Transverse colon (tissue), 3 donors: ENCODE results near the gene ERCC6L.

ENCODE experiments used
- EP300 ChIP-seq: sonication (generic); formaldehyde crosslinking; IDR thresholded peaks from one replicate; pipeline ENCODE4 v1.6.1; 2017; ENCODE audit warnings: antibody characterized with exemption, low read depth
- TF ChIP-seq, protein P1 (sequence below), 5 experiments: fragments of 200-600 bp in 3 of 5; fragments of 450-650 bp in 2 of 5; sonication (generic) in 3 of 5; IDR thresholded peaks; 1 replicate in 2 of 5; 2 replicates in 3 of 5; pipeline ENCODE4 v1.5.1; 2016 to 2017; ENCODE audit warnings: antibody characterized with exemption in 5 of 5, inconsistent platforms in 3 of 5, mild to moderate bottlenecking in 2 of 5, moderate library complexity in 1 of 5

DNA sequence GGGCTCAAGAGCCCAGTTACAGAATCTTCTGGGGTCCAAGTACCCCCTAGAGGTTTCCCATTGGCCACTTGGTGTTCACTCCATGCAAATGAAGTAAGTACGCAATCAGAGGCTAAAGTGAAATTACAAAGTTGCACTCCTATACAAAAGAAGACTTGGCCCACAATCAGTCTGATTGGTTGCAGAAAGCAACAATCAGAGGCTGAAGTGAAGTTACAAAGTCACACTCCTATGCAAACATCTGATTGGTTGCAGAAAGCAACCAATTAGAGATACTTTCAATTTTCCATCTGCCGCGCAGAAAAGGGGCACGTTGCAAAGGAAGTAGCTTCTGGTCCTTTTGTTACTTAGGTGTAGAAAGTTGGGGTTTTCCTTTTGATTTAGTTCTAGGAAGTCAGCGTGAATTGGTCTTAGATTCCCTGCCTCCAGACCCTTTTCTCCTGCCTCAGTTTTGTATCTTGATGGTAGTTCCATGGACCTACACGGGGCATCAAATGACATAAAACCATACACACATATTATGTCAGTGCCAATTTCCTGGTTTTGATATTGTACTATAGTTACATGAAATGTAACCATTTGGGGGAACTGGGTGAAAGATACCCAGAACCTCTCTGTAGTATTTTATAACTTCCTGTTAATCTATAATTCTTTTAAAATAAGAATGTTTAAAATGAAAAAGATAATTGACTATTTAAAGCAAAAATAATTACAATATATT is 69.7 kb downstream of the ERCC6L start:
- no peak for TF ChIP-seq EP300
- TF ChIP-seq, protein P1, sequence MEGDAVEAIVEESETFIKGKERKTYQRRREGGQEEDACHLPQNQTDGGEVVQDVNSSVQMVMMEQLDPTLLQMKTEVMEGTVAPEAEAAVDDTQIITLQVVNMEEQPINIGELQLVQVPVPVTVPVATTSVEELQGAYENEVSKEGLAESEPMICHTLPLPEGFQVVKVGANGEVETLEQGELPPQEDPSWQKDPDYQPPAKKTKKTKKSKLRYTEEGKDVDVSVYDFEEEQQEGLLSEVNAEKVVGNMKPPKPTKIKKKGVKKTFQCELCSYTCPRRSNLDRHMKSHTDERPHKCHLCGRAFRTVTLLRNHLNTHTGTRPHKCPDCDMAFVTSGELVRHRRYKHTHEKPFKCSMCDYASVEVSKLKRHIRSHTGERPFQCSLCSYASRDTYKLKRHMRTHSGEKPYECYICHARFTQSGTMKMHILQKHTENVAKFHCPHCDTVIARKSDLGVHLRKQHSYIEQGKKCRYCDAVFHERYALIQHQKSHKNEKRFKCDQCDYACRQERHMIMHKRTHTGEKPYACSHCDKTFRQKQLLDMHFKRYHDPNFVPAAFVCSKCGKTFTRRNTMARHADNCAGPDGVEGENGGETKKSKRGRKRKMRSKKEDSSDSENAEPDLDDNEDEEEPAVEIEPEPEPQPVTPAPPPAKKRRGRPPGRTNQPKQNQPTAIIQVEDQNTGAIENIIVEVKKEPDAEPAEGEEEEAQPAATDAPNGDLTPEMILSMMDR (IDR thresholded peaks at IDR 0.05): no peak
